Activated CD4-positive, alpha-beta T cell treated with anti-CD3 and anti-CD28 coated beads, Interleukin-2, amount 50 U/mL, for 24 hours (primary cell): ENCODE data around the gene CCDC57.
A peak's percentile ranks its signal among the peaks of the same experiment; 100 is the strongest.

Experiments used
- DNase-seq, 2 donors: peaks; one replicate each; pipeline ENCODE4 v3.0.0-alpha.2; 2020; ENCODE audit warnings: low read depth in 1 of 2, low spot score in 1 of 2

Gene CCDC57

DNA sequence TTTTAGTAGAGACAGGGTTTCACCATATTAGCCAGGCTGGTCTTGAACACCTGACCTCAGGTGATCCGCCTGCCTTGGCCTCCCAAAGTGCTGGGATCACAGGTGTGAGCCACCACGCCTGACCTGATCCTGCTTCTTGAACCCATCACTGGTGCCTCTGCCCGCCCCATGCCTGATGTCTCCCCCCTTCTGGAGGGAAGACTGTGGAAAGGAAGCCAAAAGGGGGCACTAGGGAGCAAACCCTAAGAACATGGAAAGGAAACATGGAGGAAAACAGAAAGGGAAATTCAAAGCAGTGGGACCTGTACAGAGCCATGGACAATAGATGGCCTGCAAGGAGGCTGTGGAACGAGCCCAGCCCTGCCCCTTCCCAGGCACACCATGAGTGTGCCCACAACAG is 83.5 kb downstream of the CCDC57 start:
- no peak for DNase-seq

DNA sequence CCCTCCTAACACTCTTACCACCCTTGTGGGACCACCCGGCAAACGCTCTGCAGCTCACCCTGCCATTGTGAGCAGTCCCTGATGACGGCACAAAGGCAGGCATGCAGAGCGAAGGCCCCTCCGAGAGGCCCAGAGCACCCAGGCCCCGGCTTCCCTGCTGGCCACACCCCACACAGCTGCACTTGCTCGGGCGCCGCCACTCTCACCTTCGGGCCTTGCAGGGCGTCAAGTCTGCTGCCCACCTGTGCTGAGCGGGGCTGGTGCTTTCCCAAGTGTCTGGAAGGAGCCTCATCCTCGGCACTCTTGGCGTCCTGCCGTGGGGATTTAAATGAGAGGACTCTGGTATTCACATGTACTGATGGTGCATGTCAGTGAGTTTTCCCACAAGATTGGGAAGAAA is 84.4 kb downstream of the CCDC57 start:
- DNase-seq: no peak

GRCh38 chr17:82127704-82128103 is 84.9 kb downstream of the CCDC57 start:
- no peak for DNase-seq

DNA sequence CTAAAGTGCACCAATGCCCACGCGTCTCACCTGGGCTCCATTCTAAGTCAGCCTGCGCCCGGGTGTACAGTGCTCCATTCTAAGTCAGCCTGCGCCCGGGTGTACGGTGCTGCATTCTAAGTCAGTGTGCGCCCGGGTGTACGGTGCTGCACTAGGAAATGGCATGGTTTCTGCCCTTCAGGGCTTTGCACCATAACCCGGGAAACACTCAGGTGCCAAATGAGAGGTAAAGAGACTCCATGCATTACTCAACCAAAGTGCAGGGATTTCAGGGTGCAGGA is 85.4 kb downstream of the CCDC57 start:
- no peak for DNase-seq

- DNase-seq: peak in 1 of 2 donors; percentile 66
These were observed 85.9 kb downstream of the CCDC57 start for GRCh38 chr17:82126556-82127314.

GRCh38 chr17:82124101-82124500 is 88.5 kb downstream of the CCDC57 start:
- DNase-seq: no peak

GRCh38 chr17:82121660-82122629 is 90.7 kb downstream of the CCDC57 start:
- no peak for DNase-seq

- no peak for DNase-seq
These were observed 91.4 kb downstream of the CCDC57 start for GRCh38 chr17:82121246-82121645.

DNA sequence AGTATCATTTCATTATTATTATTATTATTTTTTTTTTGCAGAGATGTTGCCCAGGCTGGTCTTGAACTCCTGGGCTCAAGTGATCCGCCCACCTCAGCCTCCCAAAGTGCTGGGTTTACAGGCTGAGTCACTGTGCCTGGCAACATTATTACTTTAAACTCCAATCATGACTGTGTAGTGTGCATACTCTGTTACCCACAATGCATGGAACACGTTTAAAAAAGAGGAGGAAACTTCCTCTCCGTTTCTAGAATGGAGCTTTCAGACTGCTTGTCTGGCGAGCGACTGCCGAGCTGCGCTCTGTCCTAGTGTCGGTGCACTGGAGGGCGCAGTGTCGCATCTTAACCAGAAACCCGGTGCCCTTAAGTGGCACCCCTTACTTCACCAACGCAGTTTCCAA is 92.5 kb downstream of the CCDC57 start:
- DNase-seq: no peak

DNA sequence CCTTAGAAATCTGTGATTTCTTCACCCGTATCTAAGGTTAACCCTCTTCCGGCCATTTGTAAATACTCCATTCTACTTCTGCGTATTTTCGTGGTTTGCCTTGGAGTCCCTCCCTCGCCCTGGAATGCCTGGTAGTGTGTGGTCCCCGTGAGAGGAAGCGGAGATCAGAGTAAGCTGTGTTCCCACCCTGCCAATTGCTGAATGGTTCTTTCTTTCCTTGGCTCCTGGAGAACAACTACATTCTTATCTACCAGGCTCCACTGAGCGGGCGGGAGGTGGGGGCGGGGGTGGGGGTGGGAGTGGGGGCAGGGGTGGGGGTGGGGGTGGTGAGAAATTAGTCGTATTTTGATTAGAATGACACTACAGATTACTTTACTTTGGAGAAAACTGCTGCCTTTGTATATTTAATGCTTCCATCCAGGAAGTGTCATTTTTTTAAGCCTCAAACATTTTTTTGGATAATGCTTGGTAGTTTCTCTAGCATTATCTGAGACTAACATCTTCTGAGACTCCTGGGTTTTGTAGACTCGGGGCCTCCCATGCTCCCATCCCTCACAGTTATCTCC is 93.7 kb downstream of the CCDC57 start:
- no peak for DNase-seq

DNA sequence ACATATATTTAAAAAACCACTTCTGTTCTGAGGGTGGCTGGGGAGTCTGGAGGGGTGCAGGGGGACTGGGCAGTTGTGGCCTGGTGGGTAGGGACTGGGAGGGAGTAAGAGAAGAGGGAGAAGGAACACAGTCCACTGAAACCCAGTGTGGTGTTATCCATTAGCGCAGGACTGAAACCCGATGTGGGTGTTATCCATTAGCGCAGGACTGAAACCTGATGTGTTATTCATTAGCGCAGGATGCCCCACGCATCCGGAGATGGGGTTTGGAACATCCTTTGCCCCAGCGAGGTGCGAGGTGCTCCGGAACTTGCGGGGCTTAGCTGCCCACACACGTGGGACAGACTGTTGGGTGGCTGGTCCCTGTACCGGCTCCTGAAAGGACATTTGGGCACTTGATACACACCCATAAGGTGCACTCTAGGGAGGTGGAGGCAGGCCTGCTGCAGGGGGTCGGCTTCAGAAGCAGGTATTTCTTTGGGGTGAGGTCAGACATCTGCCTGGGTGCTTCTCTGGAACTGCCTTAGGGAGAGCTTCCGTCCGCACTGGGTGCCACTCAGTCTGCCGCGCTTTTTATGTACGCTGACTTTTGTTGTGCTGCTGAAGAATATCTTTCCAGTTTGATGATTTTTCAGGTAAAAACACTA is 94.4 kb downstream of the CCDC57 start:
- no peak for DNase-seq

GRCh38 chr17:82117139-82118090 is 95.2 kb downstream of the CCDC57 start:
- no peak for DNase-seq

DNA sequence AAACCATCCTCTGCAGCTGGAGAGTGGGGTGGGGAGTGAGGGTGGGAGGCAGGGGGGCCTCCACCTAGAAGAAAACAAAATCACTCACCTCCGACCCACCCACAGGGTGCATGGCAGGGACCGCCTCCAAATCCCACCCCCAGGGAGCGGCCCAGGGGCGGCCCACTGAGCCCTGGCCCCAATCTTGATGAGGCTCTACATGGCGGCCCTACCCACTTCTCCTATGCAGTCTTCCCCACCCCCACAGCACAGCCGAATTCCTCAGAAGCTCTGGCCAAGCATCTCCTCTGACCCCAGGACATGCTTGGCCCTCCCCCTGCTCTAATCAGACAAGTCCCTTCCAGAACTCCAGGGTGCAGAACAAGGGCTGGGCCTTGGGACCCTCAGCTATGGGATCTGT is 96.4 kb downstream of the CCDC57 start:
- no peak for DNase-seq

DNA sequence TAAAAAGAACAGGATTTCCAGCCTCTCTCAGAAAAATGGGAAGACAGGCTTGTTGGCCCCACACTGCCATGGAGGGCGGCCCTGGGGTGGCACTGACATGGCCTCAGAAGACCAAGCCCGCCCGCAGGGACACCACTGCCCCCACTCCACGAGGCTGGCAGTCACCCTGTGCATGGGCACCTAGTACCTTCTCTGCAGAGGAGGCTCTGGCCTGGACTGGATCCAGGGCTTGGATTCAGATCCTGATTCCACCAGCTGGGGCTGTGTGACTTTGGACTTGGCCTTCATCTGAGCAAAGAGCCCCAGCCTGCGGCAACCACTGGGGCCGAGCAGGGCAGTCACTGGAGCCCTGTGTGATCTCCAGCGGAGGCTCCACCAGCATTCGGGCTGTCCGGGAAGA is 97.8 kb downstream of the CCDC57 start:
- no peak for DNase-seq

GRCh38 chr17:82114447-82114846 is 98.2 kb downstream of the CCDC57 start:
- no peak for DNase-seq

DNA sequence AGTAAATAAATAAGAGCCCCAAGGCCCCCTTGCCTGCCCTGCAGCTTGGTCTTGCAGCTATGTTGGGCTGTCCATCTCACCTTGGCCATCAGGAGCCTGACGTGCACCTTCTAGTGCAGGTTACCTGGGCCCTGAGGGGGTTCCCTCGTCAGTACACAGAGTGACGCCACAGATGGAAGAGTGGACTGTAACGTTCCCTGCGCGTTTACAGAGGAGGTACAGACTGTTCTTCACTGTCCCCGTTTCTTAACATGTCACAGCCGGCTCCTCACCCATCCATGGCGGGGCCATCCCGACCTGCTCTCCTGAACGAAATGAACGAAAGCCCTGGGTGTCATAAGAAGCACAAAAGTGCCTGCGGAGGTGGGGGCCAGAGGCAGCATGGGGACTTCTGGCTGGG is 98.7 kb downstream of the CCDC57 start:
- no peak for DNase-seq

GRCh38 chr17:82113422-82113821 is 99.2 kb downstream of the CCDC57 start:
- no peak for DNase-seq

- DNase-seq: no peak
These were observed 99.7 kb downstream of the CCDC57 start for GRCh38 chr17:82112914-82113311.

- no peak for DNase-seq
These were observed 100.3 kb downstream of the CCDC57 start for GRCh38 chr17:82112181-82112913.

GRCh38 chr17:82110298-82110697 is 102.3 kb downstream of the CCDC57 start:
- no peak for DNase-seq
